ENCODE data around the gene SIN3B.

SIN3B gene

DNA sequence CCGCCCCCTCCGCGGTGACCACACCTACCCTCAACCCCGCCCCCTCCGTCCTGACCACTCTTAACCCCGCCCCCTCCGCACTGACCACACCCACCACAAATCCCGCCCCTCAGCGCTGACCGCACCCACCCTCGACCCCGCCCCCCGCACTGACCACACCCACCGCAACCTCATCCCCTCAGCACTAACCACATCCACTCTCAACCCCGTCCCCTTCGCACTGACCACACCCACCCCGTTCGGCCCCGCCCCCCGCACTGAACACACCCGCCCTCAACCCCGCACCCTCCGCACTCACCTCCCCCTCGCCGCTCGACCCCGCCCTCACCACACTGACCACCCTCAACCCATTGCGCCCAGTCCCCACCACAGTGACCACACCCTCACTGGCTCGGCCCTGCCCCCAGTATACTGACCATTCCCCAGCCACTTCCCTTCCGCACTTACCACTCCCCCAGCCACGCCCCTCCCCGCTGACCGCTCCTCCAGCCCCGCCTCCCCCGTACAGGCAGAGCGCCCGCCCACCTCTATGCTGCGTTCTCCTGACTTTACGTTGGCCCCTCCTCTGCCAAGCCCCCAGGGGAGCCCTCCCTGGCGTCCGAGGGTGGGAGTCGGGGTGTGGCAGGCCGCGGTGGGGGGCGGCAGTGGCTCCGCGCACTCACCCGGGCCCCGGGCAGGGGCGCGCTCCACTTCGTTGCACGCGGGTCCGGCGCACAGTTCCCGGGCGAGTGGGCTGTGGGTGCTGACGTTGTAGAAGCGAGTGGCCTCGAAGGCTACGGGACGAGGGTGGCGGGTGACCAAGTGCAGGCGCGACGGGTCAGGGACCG is 68.0 kb downstream of the SIN3B start:
- Histone ChIP-seq H3K4me2 (ENCODE audit: low read depth, low read length, poor library complexity, severe bottlenecking) (peak overlapping the region; percentile 66), H3K9me2 (replicated peaks; ENCODE audit: insufficient read depth, low read length) (no peaks in the 10 kb centered on the region), H3K9ac (ENCODE audit: low read length) (peak overlapping the region; percentile 20; the same call in 1 of the 2 replicates), H3K27ac (ENCODE audit: low read depth, low read length) (no peak overlapping the region), H2AFZ (ENCODE audit: low read depth, low read length, severe bottlenecking) (peak overlapping the region; percentile 67), H3F3A (ENCODE audit: insufficient read depth) (no peaks in the 10 kb centered on the region), H3K79me2 (ENCODE audit: insufficient read depth, low read length) (no peaks in the 10 kb centered on the region), H4K20me1 (ENCODE audit: low read depth, low read length) (no peaks in the 10 kb centered on the region), H3K36me3 (ENCODE audit: low read length) (no peaks in the 10 kb centered on the region), H3K27me3 (ENCODE audit: low read length) (no peaks in the 10 kb centered on the region), H3K4me3 (ENCODE audit: insufficient read depth, low read length, poor library complexity, severe bottlenecking) (peak overlapping the region; percentile 62), H3K9me3 (ENCODE audit: insufficient read depth, low read length) (no peaks in the 10 kb centered on the region)
- TF ChIP-seq, protein P1, sequence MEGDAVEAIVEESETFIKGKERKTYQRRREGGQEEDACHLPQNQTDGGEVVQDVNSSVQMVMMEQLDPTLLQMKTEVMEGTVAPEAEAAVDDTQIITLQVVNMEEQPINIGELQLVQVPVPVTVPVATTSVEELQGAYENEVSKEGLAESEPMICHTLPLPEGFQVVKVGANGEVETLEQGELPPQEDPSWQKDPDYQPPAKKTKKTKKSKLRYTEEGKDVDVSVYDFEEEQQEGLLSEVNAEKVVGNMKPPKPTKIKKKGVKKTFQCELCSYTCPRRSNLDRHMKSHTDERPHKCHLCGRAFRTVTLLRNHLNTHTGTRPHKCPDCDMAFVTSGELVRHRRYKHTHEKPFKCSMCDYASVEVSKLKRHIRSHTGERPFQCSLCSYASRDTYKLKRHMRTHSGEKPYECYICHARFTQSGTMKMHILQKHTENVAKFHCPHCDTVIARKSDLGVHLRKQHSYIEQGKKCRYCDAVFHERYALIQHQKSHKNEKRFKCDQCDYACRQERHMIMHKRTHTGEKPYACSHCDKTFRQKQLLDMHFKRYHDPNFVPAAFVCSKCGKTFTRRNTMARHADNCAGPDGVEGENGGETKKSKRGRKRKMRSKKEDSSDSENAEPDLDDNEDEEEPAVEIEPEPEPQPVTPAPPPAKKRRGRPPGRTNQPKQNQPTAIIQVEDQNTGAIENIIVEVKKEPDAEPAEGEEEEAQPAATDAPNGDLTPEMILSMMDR (IDR thresholded peaks at IDR 0.05; ENCODE audit: insufficient read depth, low read length, poor library complexity, severe bottlenecking) = no peak
- no peak for TF ChIP-seq EZH2phosphoT487 (conservative IDR thresholded peaks at IDR 0.05; ENCODE audit: low read length)

- no peak overlapping the region for H3K27ac ChIP-seq (ENCODE audit: low read depth, low read length)
- TF ChIP-seq, protein P1 (IDR thresholded peaks at IDR 0.05; ENCODE audit: insufficient read depth, low read length, poor library complexity, severe bottlenecking) = no peak
- no peak for TF ChIP-seq EZH2phosphoT487 (conservative IDR thresholded peaks at IDR 0.05; ENCODE audit: low read length)
- no peaks in the 10 kb centered on the region for H4K20me1 ChIP-seq (ENCODE audit: low read depth, low read length)
- H3K4me2 ChIP-seq (ENCODE audit: low read depth, low read length, poor library complexity, severe bottlenecking) = peak overlapping the region; percentile 66
- peak overlapping the region; percentile 62 for H3K4me3 ChIP-seq (ENCODE audit: insufficient read depth, low read length, poor library complexity, severe bottlenecking)
- H3K9me3 ChIP-seq (ENCODE audit: insufficient read depth, low read length) = no peaks in the 10 kb centered on the region
- H2AFZ ChIP-seq (ENCODE audit: low read depth, low read length, severe bottlenecking) = peak overlapping the region; percentile 67
- H3K27me3 ChIP-seq (ENCODE audit: low read length) = no peaks in the 10 kb centered on the region
- H3K36me3 ChIP-seq (ENCODE audit: low read length) = no peaks in the 10 kb centered on the region
- H3K9me2 ChIP-seq (replicated peaks; ENCODE audit: insufficient read depth, low read length) = no peaks in the 10 kb centered on the region
- no peaks in the 10 kb centered on the region for H3F3A ChIP-seq (ENCODE audit: insufficient read depth)
- H3K9ac ChIP-seq (ENCODE audit: low read length) = peak overlapping the region; percentile 20; the same call in 1 of the 2 replicates
- no peaks in the 10 kb centered on the region for H3K79me2 ChIP-seq (ENCODE audit: insufficient read depth, low read length)
These were observed 68.6 kb downstream of the SIN3B start for GRCh38 chr19:16897856-16898161.

GRCh38 chr19:16898361-16899015 is 69.3 kb downstream of the SIN3B start:
- H3K4me2 ChIP-seq (ENCODE audit: low read depth, low read length, poor library complexity, severe bottlenecking) = no peak overlapping the region

More at GRCh38 chr19:16898361-16899015, 69.3 kb downstream of the SIN3B start:
- Histone ChIP-seq H3K9me2 (replicated peaks; ENCODE audit: insufficient read depth, low read length) (no peaks in the 10 kb centered on the region), H3K9ac (ENCODE audit: low read length) (no peak overlapping the region), H4K20me1 (ENCODE audit: low read depth, low read length) (no peaks in the 10 kb centered on the region), H3K36me3 (ENCODE audit: low read length) (no peaks in the 10 kb centered on the region), H3K27ac (ENCODE audit: low read depth, low read length) (no peak overlapping the region), H3K9me3 (ENCODE audit: insufficient read depth, low read length) (no peaks in the 10 kb centered on the region), H3K4me3 (ENCODE audit: insufficient read depth, low read length, poor library complexity, severe bottlenecking) (no peak overlapping the region), H3K79me2 (ENCODE audit: insufficient read depth, low read length) (no peaks in the 10 kb centered on the region), H3K27me3 (ENCODE audit: low read length) (no peaks in the 10 kb centered on the region), H2AFZ (ENCODE audit: low read depth, low read length, severe bottlenecking) (no peak overlapping the region), H3F3A (ENCODE audit: insufficient read depth) (no peaks in the 10 kb centered on the region)
- TF ChIP-seq, protein P1 (IDR thresholded peaks at IDR 0.05; ENCODE audit: insufficient read depth, low read length, poor library complexity, severe bottlenecking) = no peak
- TF ChIP-seq EZH2phosphoT487 (conservative IDR thresholded peaks at IDR 0.05; ENCODE audit: low read length) = no peak

Data from SU-DHL-6 (cell line).